GM12873 (cell line): ENCODE measurements around the gene TAS2R7.

ENCODE experiments used
- TF ChIP-seq, protein P1 (sequence below): IDR thresholded peaks from 2 replicates; pipeline ENCODE4 v1.5.1; 2012; ENCODE audit warnings: low read depth, mild to moderate bottlenecking, moderate library complexity, low read length, control low read depth; ENCODE audit not compliant: insufficient read depth; ENCODE audit errors: missing control alignments

Gene TAS2R7

DNA sequence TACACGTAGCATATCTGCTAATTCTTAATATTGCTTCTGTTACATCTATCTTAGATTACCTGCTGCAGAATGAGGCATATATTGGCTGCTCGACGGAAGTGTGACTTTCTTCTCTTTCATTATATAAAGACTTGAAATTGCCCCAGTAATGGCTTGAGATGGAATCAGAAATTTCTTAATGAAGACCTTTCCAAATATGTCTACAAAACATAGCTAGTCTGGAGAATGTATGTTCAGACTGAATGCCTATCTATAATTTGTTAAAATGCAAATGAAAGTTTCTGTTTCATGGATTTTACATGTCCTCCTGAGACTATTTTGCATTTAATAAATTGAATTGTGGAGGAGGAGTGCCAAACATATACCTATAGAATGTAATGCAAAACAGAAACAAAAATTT lies 23.8 kb upstream of the TAS2R7 start, which contains the start of gene TAS2R10:
TSS of gene TAS2R10 (minus strand) at position 101 of the 400 bp plus-strand sequence. CDS start at position 12, 89 bp downstream.
- TF ChIP-seq, protein P1, sequence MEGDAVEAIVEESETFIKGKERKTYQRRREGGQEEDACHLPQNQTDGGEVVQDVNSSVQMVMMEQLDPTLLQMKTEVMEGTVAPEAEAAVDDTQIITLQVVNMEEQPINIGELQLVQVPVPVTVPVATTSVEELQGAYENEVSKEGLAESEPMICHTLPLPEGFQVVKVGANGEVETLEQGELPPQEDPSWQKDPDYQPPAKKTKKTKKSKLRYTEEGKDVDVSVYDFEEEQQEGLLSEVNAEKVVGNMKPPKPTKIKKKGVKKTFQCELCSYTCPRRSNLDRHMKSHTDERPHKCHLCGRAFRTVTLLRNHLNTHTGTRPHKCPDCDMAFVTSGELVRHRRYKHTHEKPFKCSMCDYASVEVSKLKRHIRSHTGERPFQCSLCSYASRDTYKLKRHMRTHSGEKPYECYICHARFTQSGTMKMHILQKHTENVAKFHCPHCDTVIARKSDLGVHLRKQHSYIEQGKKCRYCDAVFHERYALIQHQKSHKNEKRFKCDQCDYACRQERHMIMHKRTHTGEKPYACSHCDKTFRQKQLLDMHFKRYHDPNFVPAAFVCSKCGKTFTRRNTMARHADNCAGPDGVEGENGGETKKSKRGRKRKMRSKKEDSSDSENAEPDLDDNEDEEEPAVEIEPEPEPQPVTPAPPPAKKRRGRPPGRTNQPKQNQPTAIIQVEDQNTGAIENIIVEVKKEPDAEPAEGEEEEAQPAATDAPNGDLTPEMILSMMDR = no peak

DNA sequence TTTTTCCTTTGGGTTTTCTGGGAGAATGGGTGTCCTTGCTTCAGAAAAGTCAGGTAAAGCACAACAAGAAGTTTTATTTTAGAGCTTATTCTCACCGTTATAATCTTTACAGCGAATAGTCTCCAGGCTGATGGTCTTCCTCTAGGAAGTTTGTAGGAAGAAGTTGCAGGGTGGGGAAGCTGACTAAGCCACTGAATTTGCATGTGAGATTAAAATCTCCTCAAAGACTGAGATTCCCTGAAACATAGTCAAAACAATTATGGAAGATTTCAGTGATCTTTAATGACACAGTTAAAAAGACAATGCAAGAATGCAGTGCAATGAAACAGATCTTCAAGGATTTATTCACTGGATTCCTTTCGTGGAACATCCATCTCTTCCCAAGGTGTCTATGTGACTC lies 22.5 kb upstream of the TAS2R7 start:
- TF ChIP-seq, protein P1 = no peak

DNA sequence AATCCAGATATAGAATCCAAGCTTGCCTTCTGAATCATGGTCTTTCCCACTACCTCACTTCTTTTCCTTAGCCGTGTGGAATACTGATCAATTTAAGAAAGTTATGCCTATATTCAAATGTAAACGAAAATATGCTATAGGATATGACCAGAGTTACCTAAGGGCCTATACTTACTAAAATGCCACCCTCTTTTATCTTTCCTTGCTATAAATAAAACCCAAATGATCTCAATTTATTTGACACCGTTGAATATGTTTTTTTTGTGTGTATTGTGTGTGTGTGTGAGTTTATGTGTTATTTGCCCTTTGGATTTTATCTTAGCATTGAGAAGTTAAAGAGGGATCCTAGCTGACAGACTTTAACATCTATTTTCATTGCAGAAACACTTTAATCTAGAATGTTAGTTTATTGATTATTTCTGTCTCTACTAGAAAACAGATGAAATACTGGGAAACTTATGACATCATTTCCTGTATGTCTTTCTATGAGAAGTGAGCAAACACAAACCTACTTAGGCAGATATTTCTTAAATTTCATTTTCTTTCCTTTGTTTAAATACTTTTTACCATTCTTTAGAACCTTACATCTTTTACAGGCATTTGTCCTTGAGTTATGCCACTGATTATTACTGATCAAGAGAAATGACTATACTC lies 9.6 kb upstream of the TAS2R7 start:
- TF ChIP-seq, protein P1 = no peak

DNA sequence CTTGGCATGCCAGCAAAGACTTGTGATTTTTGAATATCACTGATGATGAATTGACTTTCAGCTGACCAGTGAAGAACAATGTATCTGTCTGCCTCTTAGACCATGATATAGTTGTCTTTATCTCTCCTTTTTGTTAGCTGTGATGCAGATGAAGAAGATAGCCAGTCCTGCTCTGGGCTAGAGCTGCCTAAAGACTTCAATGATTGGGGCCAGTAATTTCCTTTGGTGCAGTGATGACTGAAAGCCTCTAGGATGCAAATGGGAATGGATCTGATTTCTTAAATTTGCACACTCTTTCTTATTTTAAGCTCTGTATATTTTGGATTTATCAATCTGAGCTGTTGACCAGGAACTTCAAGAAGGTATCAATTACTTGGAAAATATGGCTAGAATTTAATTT lies 7.6 kb upstream of the TAS2R7 start, which contains the start of gene TAS2R9:
TSS of gene TAS2R9 (minus strand) at position 101 of the 400 bp plus-strand sequence. CDS start at position 8, 93 bp downstream.
- TF ChIP-seq, protein P1 = no peak

DNA sequence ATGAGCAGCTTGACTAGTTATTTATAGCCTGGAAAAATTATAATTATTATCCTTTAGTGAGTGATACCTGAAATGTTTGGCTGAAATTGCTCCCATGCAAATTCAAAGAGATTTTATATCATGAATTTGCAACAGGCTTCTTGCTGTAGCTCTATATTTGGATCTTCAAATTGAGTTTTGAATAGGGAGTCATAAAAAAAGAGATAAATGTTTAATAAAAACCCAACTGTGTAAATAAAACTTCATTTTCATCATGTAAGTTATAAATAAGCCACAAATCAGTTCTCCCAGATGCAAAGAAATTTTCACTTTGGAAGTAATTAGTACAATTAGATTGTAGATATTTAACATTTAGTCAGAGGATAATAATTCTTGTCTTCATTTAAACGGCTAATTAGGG lies 4.8 kb upstream of the TAS2R7 start, which contains the start of gene TAS2R8:
TSS of gene TAS2R8 (minus strand) at position 101 of the 400 bp plus-strand sequence. CDS start 306 bp downstream, outside the sequence.
- TF ChIP-seq, protein P1 = no peak

DNA sequence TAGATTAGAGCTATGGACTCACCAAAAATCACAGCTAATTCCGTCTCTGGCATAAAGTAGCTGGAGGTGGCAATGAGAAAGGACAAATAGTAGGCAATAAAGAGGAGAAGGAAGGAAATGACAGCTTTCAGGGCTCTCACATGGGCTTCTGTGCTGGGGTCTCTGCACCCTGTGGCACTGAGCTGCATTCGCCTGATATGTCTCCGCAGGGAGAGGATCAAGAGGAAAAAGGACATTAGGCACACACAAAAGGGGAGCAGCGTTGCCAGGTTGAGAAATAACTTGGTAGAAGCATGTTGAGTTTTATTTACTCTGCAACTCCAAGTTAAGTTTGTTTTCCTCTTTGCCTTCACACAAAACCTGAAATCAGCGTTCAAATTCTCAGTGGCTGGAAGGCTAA lies 686 bp downstream of the TAS2R7 start:
- TF ChIP-seq, protein P1 = no peak

DNA sequence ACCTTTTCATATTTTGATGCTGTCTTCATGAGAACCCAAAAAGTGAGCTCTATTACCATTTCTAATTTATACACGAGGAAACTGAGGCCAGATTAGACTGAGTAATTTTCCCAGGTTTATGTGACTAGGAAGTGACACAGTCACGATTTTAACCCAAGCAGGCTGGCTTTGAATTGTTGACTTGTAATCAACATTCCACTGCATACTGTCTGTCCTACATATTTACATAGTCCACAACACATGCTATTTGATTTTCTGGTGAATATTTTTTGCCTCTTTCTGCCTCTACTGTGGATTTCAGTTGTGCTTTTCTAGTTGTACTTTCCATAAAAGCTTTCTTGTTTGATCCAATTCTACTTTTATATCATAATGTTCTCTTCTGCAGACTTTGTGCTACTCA lies 8.2 kb downstream of the TAS2R7 start:
- TF ChIP-seq, protein P1 = no peak
